Stimulated activated CD4-positive, alpha-beta T cell treated with anti-CD3 and anti-CD28 coated beads, Interleukin-12 subunit alpha, Interleukin-12 subunit beta, amount 100 ng/mL, for 48 hours (primary cell): ENCODE measurements around the gene SGMS1.
A peak's percentile ranks its signal among the peaks of the same experiment; 100 is the strongest.
"Not testable (repeated sequence)": the region's sequence is repeated elsewhere in the genome, so short reads cannot be mapped to it uniquely, and the experiment has no call there.

Experiments used
- DNase-seq, 3 donors: peaks; one replicate each; pipeline ENCODE4 v3.0.0-alpha.2; 2020; ENCODE audit warnings: low read depth in 2 of 3, low spot score in 1 of 3

SGMS1 gene

DNA sequence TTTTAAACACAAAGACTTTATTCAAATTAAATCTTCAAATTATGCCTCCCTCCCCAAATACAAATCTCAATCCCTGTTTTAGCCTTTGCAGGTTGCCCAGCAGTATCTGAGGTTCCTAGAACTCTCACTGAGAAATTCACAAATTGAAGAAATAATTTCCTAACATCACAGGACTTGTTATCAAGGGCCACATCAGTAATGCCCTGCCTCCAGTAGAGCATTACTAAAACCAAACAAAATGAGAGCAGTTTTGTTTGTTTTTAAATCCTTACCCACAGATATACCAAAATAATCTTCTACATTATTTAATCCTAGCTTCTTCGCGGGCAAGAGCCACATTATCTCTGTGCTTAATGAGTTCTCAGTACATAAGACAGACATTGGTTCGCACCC lies 152.2 kb downstream of the SGMS1 start:
- DNase-seq: no peak

DNA sequence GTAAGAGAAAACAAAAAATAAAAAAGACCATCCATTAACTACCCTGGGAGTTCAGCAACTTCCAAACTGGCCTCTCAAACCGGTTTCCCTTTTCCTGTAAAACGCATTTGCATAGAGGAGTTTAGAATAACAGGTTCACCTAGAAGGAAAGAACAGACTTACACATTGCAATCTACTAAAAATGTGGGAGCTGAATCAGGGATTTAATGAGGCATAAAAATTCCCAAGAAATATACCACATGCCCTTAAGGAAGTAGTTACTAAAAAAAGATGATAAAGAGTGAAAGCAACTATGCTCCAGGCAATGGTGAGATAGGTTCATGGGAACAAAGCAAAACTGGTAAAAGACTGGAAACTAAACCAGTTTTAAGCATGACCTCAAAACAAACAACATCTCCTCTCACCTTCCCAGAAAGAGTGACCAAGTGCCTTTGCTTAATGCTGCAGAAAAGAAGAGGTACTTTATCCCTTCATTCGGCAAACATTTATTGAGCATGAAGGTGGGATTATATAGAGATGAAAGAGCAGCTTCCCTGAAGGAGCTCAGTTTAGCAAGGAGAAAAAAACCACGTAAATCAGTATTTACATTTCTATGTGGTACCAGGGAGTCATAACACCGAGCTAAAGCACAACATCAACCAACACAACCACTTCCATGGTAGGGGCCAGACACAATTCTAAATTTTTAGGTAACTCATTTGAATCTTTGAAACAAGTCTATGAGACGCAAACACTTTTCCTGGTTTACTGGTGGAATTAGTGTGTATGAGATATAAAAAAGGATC lies 152.8 kb downstream of the SGMS1 start:
- no peak for DNase-seq

DNA sequence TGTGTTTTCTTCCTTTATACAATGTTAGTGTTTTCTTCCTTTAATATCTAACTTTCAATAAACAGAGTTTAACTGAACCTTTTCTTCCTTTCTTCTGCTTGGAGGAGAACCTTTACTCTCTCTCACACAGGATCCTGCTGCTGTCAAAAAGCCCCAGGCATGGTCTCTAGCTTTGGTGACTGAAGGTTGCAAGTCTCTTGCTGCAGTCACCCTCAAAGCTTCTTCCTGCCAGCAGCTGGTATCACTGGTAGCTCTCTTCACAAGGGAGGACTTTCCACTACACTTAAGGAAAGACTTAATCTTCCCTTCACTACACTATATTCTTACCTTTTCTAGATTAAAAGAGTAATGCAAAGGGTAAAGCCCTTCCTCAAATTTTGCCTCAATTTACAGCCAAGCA lies 153.4 kb downstream of the SGMS1 start:
- DNase-seq: no peak

DNA sequence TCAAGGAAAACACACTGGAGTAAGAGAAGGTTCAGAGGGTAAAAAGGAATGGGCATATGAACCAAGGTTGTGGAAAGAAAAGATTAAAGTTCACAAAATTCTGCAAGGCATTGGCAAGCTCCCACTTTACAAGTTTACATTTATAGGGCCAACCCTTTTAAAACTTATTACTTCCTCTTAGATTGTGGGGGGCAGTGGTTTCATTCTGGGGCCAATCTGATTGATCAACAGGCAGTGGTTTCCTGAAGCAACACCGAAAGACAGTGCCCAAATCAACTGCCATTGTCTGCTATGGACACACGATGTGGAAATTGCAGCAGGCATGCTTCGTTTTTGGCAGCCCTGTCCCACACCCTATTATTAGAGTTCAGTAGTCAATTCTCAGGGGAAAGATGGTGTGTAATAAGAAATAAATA lies 154.0 kb downstream of the SGMS1 start:
- DNase-seq: no peak

DNA sequence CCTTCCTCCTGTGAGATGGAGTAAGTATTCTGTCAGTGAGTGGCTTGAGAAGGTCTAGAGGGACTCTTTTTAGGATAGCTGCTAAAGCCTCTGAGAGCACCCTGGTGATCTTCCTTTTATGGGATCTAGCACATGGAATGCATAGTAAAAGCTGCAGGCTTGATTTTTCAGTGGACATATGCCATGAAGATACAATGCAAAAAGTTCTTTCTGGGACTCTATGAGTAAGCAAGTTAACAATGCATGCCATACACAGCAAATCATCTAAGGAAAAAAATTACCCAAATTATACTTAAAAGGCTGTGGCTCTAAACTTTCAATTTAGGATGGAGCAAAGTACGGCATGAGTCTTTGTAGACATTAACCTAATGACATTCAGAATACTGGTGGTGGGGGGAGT lies 154.5 kb downstream of the SGMS1 start:
- no peak for DNase-seq

DNA sequence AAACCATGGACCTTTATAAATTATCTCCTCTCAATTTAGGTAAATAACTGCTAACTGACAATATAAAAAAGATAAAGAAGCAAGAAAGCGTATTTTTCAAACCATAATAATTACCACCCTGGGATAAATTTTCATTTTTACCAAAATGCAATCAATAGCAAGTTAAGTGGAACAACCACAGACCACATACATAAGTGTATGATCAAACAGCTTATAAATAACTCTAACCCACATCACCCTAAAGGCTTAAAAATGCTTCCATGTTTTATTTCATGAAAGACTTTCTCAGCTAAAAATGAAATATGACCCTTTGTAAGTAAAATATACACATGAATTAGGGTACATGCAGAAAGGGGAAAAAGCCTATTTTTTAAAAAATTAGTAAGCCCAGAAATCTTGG lies 156.5 kb downstream of the SGMS1 start:
- DNase-seq: no peak

DNA sequence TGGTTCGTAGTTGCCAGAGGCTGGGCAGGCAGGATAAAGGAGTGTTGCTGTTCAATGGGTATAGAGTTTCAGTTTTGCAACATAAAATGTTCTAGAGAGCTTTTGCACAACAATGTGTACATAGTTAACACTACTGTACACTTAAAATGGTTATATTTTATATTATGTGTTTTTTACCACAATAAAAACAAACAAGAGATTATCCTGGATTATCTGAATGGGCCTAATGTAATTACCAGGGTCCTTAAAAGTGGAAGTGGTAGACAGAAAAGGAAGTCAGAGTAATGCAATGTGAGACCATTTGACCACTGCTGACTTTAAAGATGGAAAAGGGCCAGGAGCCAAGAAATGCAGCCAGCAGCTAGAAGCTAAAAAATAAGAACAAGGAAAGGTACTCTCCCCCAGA lies 159.7 kb downstream of the SGMS1 start:
- DNase-seq: no peak

DNA sequence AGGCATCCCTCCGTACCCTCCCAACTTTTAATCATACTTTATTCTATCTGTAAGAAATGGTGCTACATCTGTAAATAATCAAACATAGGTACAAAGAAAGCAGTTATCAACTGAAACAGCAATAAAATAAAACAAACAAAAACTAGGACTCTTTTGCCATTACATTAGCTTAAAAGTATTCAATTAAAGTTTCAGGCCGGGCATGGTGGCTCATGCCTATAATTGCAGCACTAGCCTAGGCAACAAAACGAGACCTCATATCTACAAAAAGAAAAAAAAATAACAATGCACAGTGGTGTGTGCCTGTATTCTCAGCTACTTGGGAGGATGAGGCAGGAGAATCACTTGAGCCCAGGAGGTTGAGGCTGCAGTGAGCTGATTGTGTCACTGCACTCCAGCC lies 161.9 kb downstream of the SGMS1 start:
- no peak for DNase-seq

DNA sequence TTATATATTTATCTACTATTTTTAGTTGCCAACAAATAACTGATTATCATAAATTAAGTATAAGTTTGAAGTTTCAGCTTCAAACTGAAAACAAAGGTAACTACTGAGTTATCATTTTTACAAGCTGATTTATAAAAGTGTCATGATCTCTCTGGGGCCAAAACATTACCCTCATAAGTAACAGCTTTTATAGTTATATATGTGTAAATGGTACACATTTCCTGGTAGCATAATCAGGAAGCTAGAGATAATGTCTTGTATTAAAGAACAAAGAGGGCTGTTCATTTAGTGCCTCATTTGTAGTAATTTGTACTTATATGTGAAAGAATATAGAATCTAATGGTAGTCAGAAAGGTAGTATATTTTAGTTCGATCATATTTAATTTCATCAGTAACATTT lies 162.6 kb downstream of the SGMS1 start:
- DNase-seq: no peak

DNA sequence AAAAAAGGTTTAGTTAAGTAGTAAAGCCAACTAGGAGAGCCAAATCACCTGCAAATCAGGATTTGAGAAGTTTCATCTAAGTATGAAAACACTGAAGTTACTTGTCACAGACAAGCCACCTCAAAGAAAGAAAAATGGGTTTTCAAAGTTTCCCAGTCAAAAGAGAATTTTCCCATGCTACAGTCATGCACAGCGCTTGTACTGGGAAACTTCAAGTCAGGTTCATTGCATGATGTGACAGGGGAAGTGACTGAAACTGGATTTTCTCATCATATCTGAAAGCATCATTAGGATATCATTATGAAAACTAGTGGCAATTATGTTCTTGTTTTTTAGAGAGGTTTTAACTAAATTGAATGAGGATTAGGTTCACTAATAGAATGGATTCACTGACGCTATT lies 167.0 kb downstream of the SGMS1 start:
- DNase-seq: no peak

DNA sequence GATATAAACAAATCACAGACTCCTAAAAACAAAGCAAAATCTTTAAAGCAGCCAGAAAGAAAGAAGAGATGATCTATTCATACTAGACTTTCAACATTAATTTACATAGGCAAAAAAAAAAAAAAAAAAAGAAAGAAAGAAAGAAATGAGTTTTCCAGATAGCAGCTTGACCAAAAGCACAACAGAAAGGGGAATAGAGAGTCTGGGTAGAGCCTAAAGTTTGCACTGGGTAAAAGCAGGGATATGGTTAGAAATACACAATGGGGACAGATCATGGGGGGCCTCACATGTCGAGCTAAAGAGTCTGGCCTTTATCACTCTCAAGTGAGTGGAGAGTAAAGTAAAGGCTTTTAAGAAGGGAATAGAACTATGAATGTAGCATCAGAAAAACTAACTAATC lies 169.8 kb downstream of the SGMS1 start:
- DNase-seq: no peak

DNA sequence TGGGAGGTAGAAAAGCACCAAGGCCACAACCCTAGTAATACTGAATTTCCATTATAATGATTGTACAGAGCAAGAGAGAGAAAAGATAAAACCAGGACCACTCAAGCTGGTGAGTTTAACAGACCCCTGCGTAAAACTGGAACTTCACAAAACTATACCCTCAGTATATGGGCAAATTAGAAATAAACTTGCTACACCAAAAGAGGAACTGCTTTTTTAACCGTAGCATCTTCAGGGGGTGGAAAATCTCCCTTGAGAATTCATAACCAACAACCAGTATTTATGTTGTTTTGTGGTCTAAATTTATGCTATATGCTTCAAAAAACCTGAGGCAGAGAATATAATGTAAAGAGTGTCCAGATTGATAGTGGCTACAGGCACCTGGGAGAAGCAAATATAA lies 171.2 kb downstream of the SGMS1 start:
- DNase-seq: no peak

DNA sequence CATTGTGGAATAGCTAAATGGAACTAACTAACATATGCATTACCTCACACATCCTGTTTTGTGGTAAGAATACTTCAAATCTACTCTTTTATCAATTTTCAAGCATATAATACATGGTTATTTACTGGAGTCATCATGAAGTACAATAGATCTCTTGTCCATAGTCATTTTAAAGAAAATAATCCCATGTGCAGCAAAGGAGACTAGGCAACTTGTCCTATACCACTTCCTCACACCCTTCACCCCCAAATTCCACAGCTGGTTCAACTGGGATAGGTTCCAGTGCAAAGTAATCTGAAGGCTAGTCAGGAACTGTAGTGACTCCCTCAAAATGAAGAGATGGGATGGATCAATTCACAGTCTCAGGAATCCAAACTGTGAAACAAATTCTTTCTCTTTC lies 176.1 kb downstream of the SGMS1 start:
- DNase-seq: no peak

DNA sequence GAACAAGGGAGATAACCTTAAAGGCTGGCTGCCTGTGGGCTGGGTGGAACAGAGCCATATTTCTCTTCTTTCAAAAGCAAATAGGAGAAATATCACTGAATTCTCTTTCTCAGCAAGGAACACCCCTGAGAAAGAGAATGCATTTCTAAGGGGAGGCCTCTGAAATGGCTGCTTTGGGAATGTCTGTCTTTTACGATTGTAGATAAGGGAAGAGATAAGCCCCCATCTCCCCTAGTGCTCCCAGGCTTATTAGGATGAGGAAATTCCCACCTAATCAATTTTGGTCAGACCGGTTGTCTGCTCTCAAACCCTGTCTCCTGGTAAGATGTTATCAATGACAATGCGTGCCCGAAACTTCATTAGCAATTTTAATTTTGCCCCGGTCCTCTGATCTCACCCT lies 178.0 kb downstream of the SGMS1 start:
- DNase-seq: not testable (repeated sequence)

DNA sequence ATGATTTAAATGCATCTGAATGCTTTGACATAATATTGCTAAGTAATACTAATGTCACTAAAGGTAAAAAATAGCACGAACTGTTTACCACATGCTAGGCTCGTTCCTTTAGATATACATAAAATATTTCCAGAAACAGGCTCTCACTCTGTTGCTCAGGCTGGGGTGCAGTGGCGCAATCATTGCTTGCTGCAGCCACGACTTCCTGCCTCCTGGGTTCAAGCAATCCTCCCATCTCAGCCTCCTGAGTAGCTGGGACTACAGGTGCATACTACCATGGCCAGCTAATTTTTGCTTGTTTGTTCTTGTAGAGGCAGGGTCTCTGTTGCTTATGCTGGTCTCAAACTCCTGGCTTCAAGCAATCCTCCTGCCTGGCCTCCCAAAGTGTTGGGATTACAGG lies 183.3 kb downstream of the SGMS1 start:
- DNase-seq: no peak

DNA sequence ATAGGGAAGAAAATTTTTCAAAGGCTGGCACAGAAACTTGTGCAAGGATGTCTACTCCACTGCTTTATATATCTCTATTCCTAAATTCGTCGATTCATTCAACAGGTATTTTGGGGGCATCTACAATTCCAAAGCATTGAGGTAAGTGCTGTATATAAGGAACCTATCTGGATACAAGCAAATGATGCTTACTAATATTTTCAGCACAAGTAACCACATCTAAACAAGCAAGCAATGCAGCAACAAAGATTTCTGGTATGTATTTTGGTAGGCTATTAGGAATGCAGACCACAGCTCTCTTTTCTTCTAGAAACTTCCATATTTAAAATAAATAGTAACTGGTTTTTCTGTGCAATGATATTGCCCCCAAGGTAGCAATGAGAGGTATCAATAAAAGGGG lies 183.9 kb downstream of the SGMS1 start:
- DNase-seq: no peak

DNA sequence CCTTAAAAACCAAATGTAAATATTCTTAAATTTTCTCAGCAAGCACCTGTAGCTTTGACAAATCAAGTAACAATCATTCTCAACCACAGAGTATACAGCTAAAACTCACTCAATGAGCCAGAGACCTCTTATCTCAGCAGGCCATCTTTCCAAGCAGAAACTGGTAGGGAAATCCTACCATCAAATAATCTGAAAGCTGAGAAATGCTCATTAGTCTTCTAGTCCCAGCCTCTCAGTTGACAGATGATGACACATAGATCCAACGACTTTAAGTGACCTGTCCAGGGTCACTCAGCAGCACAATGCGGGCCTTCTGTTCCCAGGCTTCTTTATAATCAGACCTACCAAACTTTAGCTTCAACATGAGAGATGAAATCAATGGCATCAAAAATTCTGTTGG lies 184.6 kb downstream of the SGMS1 start:
- no peak for DNase-seq

DNA sequence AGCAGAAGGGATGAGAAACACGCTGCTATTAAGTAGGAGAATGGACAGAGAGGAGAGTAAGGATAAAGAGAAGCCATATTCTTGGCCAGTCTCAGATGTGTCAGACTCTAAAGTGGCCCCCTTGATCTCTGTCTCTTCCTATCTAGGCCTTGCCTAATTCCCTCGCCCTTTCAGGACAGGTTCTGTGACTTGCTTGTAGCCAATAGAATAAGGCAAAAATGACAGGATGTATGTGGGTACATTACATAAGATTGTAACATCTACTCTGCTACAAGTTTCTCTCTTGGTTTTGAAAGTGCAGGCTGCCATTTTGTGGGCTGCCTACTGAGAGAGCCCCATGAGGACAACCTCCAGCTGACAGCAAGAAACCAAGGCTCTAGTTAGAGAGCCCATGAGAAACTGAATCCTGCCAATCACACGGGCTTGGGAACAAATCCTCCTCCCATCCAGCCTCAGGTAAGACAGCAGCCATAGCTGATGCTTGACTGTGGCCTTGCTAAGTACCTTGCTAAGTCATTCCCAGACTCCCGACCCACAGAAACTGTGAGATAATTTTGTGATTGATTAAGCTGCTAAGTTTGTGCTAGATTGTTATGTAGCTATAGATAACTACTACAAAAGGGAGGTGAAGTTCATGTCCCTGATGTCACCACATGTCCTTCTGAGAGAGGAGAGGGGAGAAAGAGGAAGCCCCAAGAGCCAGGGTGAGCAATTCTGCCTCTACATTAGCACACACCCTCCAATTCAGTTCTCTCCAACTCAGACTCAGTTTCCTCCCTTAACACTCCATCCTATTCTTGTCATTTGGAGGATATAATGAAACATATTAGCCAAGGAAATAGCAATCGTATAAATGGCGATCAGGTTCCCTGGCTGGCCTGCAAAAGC lies 185.5 kb downstream of the SGMS1 start:
- DNase-seq: no peak

DNA sequence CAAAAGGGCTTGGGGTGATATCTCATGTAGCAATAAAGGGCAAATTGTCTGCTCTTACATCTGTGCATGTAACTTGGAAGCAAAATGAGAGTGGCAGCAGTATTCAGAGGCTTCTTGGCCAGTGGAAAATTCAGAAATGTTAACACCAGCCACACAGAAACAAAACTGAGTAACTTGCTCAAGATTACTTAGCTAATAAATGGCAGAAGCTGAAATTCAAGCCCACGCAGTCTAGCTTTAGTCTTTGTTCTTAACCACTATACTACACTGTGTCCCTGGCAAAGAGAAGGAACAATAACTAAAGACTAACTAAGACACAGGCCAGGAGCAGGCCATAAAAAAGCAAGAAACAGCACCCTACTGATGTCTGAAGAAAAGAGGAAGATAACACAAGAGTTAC lies 186.5 kb downstream of the SGMS1 start:
- DNase-seq: no peak

DNA sequence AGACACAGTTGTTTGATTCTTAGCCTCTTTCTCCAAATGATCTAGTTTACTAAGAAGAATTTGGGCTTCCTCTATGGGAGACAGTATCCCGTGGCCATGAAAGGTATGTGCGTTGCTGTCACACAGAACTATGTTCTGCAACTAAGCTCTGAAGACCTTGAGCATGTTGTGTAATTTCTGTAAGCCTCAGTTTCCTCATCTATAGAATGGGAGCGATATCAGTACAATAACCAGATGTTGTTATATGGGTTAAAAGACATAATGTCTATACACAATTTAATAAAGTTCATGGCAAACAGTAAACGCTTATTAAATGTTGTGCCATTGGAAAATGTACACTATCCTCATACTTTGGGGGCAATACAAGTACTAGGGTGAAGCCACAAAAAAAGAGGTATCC lies 187.0 kb downstream of the SGMS1 start:
- no peak for DNase-seq

DNA sequence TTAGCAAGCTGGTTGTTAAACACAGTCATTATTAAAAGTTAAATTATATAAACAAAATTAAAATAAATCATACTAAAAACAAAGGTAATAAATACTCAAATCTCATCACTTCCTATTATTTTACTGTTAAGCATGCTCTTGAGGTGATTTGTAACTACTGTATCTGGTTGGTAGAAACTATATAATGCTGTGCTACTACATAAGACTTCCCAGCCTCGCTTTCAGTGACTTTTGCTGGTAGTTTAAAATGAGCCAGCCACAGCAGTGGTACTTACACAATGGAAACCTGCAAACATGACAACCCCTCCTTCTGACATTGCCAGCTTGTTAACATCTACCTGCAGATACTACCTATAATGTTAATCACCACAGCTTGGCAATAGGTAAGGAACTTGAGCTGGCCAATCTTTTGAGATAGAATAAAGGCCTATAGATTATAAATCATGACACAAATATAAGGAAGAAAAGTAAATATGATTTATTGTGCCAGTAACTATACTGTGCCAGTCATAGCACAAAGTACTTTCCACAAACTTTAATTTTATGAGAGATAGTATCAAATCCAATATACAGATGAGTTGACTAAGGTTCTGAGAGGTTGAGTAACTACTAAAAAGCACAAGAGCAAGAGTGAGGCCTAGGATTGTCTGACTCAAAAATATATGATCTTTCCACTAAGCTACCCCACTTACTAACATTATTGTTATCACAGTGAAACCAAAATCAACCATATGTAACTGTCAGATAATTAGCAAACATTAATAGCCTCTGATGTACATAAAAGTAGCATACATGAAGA lies 191.3 kb downstream of the SGMS1 start:
- DNase-seq: no peak

DNA sequence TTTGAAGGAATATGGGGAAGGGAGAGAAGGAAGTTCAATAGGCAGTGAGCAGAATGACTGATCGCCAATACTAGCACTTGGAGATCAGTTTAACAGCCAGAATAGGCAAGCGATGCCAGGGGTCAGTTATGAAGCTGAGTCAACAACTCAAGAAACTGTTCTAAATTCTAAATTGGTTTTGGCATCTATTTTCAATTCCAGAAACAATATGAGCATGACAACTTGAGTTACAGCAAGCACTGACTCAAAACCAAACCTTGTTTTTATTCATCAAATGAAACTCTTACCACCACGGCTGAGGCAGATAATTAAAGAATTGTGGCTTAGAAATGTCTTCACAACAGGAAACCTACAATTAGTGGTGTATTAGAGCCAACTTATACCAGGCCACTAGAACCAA lies 192.0 kb downstream of the SGMS1 start:
- peak in 2 of 3 donors; percentile 10 to 29 for DNase-seq
